HL-60 (cell line): ENCODE data around the gene BET1.

Experiments used
- CTCF ChIP-seq: IDR thresholded peaks from one replicate; pipeline ENCODE4 v1.5.1; 2011; ENCODE audit warnings: low read length, control low read depth, inconsistent platforms; ENCODE audit not compliant: insufficient read depth
- GABPA ChIP-seq: IDR thresholded peaks from 2 replicates; pipeline ENCODE4 v1.6.1; 2012; ENCODE audit warnings: low read depth
- POLR2AphosphoS5 ChIP-seq: IDR thresholded peaks from 2 replicates; pipeline ENCODE4 v1.6.1; 2012; ENCODE audit warnings: low read depth

GRCh38 chr7:94015538-94015937 is 11.4 kb upstream of the BET1 start:
- no peak for TF ChIP-seq GABPA
- no peak for TF ChIP-seq CTCF
- no peak for TF ChIP-seq POLR2AphosphoS5
